GM11168 (cell line): ENCODE measurements around the gene SSBP3.

ENCODE experiments used
- in situ Hi-C: fragments of 300-500 bp; cut with MboI; formaldehyde crosslinking; loops from one replicate; pipeline ENCODE4 v1.12.0; 2022; ENCODE audit warnings: low sequenced_read_pairs; ENCODE audit not compliant: unreplicated experiment

Gene SSBP3

DNA sequence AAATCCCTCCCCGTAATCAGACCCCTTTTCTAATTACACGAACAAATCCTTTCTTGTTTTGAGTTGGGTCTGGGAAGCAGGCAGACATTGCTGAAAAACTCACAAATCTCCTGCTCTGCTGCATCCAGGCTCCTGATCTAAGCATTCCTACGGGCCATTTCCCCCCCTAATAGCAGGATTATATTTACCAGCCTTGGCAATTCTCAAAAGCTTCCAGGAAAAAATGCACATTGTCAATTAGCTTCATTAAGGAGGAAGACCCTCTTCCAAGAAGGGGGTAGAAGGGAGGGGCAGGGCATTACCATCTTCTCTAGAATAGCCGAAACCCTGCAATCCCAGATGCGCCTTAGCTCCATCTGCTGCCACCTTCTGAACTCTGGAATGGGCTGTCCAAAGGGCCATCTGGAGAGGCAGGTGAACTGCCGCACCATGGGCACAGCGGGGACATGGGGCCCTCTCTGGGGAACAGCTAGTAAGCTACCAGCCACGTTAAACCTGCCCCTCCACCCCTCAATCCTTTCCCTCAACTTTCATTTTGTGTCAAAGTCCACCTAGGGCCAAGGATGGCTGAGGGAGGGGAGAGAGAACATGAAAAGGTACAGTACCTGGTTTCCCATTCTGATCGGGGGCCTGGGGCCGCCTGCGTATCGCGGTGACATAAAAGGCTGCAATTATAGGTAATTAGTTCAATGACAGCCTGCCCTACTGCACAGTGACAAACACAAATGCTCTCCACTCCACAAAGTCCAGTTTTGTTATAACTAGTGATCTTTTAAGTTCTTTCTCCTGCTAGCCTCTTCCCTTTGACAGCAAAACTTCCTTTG is 149.5 kb downstream of the SSBP3 start:
- in situ Hi-C loops: no loop called here

- in situ Hi-C loops: no loop called here
Measured at GRCh38 chr1:54255026-54255702, 151.0 kb downstream of the SSBP3 start.

GRCh38 chr1:54254055-54254454 is 152.1 kb downstream of the SSBP3 start:
- in situ Hi-C loops: no loop called here

DNA sequence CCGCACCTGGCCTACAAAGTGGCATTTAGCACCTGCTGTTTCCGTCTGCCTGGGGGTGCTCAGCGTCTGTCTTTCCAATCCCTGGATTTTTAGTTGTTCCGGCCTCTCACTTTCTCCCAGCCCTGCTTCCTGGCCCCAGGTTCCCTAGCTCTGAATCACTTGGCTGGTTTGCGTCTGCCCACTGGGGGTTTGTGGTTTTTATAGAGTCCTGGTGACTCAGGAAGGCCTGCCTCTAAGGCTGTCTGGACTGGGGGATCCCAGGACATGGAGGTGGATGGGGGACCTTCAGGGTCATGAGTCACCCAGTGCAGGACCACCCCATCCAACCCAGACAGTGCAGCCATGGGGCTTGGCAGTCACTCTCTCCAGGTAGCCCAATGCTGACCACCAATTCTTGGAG is 152.7 kb downstream of the SSBP3 start:
- in situ Hi-C loops: no loop called here

- in situ Hi-C loops: no loop called here
Measured at GRCh38 chr1:54252371-54252936, 153.7 kb downstream of the SSBP3 start.

DNA sequence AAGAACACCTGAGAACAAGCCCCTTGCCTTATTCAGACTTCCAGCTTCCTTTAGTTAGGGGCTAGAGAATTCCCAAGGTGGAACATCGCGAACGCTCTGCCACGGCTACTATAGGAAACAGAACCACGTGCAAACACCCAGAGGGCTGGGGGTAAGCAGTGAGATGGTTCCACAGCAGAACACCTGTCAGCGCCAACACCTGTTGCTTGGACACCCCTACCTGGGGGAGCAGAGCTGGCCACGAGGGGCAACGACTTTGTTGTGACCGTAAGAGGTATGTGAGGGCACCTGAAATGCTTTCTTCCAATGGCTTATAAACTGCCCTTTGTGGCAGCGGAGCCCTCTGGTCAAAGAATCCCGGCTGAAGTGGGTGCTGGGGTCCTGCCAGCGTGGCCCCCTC is 155.5 kb downstream of the SSBP3 start:
- in situ Hi-C loops: no loop called here

- in situ Hi-C loops: no loop called here
Measured at GRCh38 chr1:54249819-54250435, 156.3 kb downstream of the SSBP3 start.

GRCh38 chr1:54248966-54249365 is 157.2 kb downstream of the SSBP3 start:
- in situ Hi-C loops: no loop called here

DNA sequence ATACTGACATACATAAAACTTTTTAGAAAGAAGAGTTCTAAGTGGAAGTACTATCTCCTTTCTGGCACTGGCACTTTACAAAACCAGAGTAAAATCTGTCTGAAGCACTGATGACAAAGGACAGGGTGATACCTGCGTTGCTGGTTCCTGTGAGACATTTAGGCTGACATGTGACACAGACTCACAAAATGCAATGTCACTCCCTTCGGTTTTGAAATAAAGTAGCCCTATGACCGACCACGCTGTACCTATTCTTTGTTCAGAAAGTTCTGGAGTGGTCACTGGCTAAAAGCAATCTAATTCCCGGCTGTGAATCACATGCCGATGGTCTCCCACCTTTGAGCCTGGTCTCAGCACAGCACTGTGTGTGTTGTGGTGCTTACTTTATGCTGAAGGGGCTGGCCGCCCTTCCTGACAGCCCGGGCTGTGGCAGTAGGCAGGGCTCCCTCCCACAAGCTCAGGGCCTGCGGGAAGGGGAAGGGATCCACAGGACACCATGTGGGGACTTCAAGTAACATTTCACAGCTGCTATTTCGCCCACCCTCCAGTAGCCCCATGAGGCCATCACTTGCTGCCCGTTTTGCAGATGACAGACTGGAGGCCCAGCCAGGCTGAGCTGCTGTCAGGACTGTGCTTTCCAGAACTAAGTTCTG is 158.2 kb downstream of the SSBP3 start:
- in situ Hi-C loops: no loop called here

DNA sequence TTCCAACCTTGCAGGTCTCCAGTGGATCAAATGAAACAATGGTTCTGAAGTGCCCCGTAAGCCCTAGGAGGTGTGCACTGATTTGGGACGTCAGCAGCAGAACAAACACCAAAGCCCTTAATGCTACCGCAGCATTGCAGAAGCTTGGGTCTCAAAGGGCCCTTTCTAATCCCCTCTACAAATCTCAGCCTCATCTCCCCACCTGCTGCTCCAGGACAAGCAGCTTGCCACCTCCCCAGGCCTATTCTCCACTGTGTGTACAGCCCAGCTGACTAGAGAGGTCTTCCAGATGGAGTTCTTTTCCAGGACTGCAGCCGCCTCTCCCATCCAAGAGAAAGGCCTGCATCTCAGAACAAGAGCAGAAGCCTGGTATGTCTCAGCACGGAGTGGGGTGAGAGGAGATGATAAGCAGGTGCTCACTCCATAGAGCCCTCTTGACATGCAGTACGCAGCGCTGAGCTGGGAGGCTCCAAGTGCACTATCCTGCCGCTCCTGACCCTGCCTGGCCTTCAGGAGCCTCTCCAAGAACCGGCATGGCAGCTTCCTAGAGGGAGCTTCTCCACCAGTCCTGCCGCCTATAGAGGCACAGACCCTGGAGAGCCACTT is 160.0 kb downstream of the SSBP3 start:
- in situ Hi-C loops: no loop called here

DNA sequence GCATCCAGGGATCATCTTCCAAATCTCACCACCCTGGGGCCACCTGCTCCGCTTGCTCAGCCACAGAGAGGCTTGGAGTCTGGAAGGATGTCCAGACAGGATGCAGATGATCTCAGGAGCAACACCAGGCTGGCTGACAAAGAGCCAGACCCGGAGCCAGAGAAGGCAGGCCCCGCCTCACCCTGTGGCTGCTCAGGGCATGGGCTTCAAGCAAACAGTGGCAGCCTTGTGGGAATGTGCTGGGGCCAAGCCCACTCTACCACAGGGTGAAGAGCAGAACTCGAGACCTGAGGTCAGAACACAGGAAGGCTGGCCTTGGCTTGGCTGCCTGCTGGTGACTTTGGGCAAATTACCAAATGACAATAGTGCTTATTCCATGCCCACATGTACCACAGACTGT is 160.7 kb downstream of the SSBP3 start:
- in situ Hi-C loops: no loop called here

DNA sequence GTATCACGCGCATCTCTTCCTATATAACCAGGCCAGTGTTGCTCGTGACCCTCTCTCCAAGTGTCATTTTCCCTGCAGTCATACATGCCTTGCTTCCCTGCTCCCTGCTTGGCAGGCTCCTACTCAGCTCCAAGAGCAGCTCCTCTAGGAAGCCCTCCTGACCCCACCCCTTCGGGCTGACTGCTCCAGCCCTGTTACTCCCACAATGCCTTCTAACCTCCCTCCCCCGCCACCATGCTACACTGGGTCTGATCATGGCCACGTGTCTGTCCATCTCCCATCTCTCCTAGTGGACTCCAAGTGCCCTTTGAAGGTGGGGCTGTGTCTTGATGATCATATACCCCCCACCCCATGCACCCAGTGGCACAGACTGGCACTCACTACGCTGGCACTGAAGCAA is 161.5 kb downstream of the SSBP3 start:
- in situ Hi-C loops: no loop called here

DNA sequence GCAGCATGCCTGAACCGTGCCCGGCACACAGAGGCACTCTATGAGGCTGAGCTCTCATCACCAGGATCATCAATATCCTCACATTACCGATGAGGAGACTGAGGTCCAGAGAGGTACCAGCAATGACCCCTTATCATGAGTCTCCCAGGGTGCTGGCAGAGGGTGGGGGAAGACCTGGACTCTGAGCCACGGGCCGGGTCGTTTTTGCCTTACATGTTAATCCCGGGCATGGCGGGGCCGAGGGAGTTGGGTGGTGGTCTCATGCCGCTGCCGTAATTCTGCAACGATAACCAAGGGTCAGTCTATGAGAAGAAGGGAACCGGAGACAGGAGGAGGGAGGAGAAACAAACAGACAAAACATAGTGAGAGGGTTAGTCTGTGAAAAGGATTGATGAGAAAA is 163.2 kb downstream of the SSBP3 start:
- in situ Hi-C loops: no loop called here

DNA sequence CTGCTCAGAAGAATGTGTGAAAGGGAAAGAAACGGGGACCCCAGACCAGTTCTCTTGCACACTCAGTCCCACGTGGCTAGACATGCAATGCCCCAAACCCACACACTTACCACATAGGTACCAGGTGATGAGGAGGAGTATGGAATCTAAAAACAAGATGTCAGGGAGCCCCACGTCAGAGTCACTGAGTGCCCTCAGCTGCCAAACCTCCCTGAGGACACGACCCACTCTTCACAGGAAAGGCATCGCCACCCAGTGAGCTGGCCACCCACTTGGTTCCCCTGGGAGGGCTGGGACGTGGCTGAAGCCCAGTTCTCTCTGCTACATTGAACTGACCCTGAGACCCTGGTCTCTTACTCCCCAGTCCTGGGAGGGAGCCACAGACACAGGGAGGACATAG is 164.8 kb downstream of the SSBP3 start:
- in situ Hi-C loops: no loop called here

- in situ Hi-C loops: no loop called here
Measured at GRCh38 chr1:54240741-54241335, 165.4 kb downstream of the SSBP3 start.

DNA sequence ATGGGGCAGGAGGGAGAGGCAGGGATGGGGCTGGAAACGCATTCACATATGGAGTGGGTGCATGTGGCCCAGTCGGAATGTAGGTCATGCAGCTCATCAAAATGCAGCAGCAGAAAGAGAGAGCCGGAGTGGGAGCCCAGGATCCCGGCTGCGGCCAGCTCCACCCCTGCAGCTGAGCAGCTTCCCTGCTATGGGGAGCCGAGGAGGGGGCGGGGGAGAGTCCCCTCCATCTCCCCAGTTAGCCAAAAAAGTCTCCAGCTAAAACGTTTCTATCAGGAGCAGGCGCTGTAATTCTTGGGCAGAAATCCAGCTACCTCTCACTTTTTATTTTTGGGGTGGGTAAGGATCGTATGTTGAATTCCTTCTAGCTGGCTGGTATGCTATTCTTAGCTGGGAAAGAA is 166.6 kb downstream of the SSBP3 start:
- in situ Hi-C loops: no loop called here

DNA sequence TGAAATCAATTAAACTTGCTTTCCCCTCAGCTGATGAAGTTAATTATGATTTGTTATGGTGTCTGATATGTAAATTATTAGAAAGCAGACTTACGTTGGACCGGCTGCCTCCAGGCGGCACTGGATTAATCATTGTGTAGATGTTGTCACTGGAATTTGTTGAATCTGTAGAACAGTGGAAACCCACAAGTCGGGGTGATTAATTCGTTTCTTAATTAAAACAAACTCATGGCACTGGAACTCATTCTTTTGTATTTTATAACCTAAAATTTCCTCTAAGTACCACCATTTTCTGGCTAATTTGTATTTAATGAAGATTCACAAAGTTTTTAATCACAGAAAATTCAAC is 167.2 kb downstream of the SSBP3 start:
- in situ Hi-C loops: no loop called here

GRCh38 chr1:54238353-54239034 is 167.7 kb downstream of the SSBP3 start:
- in situ Hi-C loops: no loop called here

DNA sequence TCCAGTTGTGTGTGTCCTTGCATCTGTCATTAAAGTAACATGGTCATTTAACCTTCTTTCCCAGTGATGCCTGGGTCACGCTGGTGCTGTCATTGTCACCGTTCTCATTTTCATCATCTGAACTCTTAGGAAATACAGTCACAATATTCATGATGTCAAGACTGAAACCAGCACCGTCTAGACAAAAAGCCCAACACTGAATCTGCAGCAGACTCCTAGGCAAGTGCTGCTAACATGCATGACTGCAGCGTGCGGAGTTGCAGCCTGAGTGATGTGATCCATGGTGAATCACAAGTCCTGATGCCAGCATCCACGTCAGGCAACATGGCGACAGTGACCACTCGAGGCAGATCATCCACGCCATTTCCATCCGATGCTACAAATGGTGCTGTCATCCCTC is 168.6 kb downstream of the SSBP3 start:
- in situ Hi-C loops: no loop called here
